ENCODE results near the gene MAPK10. TPM values are rescaled to one million over a fixed set of nuclear protein-coding genes. Genes with fewer than 3 reads are reported as not detected.
"Not testable (repeated sequence)": the region's sequence is repeated elsewhere in the genome, so short reads cannot be mapped to it uniquely, and the experiment has no call there.

Gene MAPK10
- total RNA-seq, 4 donors from 2014 or later, result 2.0 to 16.8 (median 4.1) TPM

DNA sequence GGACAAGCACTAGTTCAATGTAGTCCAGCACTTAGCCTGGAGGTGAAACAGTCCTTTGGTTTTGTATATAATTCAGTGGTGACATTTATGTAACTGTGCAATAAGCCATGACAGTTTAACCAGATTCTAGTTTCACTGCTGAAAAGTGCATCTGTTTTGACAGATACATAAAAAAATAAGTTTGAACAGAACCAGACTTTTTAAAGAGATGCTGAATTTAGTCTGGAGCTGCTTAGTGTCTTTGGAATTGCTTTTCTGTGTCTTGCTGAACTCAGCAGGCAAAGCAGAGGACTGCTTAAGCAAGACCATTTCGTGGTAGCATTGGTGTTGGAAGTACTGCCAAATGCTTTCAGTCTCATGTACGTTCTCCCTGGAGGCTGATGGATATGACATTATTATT, 393.5 kb downstream of the MAPK10 start:
- WGBS, result 8% methylated on average over 2 of the region's 2 CpGs
- no peaks in the 10 kb centered on the region for H3K36me3 ChIP-seq
- TF ChIP-seq POLR2A (IDR thresholded peaks at IDR 0.05), result no peak
- TF ChIP-seq EP300 (IDR thresholded peaks at IDR 0.05), result no peak
- TF ChIP-seq, protein P1, sequence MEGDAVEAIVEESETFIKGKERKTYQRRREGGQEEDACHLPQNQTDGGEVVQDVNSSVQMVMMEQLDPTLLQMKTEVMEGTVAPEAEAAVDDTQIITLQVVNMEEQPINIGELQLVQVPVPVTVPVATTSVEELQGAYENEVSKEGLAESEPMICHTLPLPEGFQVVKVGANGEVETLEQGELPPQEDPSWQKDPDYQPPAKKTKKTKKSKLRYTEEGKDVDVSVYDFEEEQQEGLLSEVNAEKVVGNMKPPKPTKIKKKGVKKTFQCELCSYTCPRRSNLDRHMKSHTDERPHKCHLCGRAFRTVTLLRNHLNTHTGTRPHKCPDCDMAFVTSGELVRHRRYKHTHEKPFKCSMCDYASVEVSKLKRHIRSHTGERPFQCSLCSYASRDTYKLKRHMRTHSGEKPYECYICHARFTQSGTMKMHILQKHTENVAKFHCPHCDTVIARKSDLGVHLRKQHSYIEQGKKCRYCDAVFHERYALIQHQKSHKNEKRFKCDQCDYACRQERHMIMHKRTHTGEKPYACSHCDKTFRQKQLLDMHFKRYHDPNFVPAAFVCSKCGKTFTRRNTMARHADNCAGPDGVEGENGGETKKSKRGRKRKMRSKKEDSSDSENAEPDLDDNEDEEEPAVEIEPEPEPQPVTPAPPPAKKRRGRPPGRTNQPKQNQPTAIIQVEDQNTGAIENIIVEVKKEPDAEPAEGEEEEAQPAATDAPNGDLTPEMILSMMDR (IDR thresholded peaks at IDR 0.05), result no peak
- TF ChIP-seq POLR2AphosphoS5 (IDR thresholded peaks at IDR 0.05), result no peak
- no peak overlapping the region for H3K27ac ChIP-seq
- no peaks in the 10 kb centered on the region for H3K4me1 ChIP-seq
- H3K9me3 ChIP-seq, result no peaks in the 10 kb centered on the region
- no peaks in the 10 kb centered on the region for H3K27me3 ChIP-seq
- H3K4me3 ChIP-seq, result no peak overlapping the region
- no peak for DNase-seq (ENCODE audit: low spot score in 2 of 2)

DNA sequence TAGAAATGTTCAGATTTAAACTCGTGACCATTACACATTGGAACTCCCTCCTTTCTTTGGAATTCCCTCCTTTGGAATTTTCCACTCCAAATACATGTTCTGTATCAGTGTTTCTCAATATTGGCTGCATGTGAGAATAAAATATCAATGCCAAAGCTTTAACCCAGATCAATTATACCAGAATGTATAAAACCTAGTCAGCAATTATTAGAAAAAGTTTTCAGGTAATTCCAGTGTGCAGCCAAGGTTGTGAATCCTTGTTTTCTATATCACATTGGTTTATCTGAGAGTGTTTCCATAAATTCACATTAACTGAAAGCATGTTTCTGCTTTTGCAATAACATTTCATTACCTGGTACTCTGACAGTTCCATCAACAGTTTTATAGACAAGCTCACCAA, 394.3 kb downstream of the MAPK10 start:
- 81% methylated on average over 1 of the region's 1 CpG for WGBS
- no peak for DNase-seq (ENCODE audit: low spot score in 2 of 2)

DNA sequence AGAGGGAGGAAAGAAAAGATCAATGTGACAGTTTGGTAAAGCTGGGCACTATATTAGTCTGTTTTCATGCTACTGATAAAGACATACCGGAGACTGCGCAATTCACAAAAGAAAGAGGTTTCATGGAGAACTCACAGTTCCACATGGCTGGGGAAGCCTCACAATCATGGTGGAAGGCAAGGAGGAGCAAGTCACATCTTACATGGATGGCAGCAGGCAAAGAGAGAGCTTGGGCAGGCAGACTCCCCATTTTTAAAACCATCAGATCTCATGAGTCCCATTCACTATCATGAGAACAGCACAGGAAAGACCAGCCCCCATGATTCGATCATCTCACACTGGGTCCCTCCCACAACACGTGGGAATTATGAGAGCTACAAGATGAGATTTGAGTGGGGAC, 394.8 kb downstream of the MAPK10 start:
- not testable (repeated sequence) for H3K4me3 ChIP-seq; H3K4me1 ChIP-seq; H3K36me3 ChIP-seq; H3K27ac ChIP-seq; H3K9me3 ChIP-seq; H3K27me3 ChIP-seq; DNase-seq (ENCODE audit: low spot score in 2 of 2)
- WGBS, result 91% methylated on average over 4 of the region's 4 CpGs

More for the DNA sequence above, 394.3 kb downstream of the MAPK10 start:
- Histone ChIP-seq H3K4me1 (no peaks in the 10 kb centered on the region), H3K27me3 (no peaks in the 10 kb centered on the region), H3K9me3 (no peaks in the 10 kb centered on the region), H3K27ac (no peak overlapping the region), H3K4me3 (no peak overlapping the region), H3K36me3 (no peaks in the 10 kb centered on the region)
- TF ChIP-seq POLR2AphosphoS5 (IDR thresholded peaks at IDR 0.05) (no peak), EP300 (IDR thresholded peaks at IDR 0.05) (no peak), POLR2A (IDR thresholded peaks at IDR 0.05) (no peak)
- TF ChIP-seq, protein P1 (IDR thresholded peaks at IDR 0.05), result no peak

DNA sequence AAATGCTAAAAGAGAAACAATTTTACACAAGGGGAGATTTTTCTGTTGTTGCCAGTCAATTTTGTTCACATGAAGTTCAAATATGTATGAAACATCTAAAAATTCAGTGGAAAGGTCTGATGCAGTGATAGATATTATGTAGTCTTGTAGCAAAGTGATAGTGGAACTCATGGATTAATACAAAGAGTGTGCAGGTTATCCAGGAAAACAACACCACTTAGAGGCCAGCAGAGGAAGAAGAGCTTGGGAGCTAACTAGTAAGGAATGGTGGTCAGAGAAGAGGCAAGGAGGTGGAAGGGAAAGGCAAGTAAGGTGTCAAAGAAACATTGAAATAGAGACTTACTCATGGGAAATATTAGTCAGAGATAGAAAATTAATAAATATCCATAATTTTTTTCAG, 395.6 kb downstream of the MAPK10 start:
- TF ChIP-seq, protein P1 (IDR thresholded peaks at IDR 0.05), result no peak
- TF ChIP-seq POLR2A (IDR thresholded peaks at IDR 0.05) (no peak), EP300 (IDR thresholded peaks at IDR 0.05) (no peak), POLR2AphosphoS5 (IDR thresholded peaks at IDR 0.05) (no peak)
- Histone ChIP-seq H3K4me3 (no peak overlapping the region), H3K4me1 (no peaks in the 10 kb centered on the region), H3K27ac (no peak overlapping the region), H3K36me3 (no peaks in the 10 kb centered on the region), H3K9me3 (no peaks in the 10 kb centered on the region), H3K27me3 (no peaks in the 10 kb centered on the region)
- DNase-seq (ENCODE audit: low spot score in 2 of 2), result no peak

DNA sequence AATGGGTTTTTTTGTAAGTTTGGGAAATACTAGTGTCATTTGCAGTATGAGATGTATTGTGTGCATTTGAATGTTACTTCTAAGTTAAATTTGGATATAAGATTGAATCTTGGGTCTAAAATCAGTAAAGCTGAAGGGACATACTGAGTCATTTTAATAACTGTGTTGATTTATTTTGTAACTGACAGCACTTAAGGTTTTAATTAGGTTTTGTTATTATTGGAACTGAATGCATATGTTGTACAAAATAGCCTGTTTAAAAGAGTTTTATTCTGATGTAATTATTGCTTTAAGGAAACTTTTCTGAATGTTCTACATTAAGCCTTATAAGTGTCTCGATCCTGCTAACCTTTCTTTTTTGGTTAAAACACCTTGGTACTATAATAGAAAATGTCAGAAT, 396.6 kb downstream of the MAPK10 start:
- Histone ChIP-seq H3K9me3 (no peaks in the 10 kb centered on the region), H3K36me3 (no peaks in the 10 kb centered on the region), H3K4me1 (no peaks in the 10 kb centered on the region), H3K4me3 (no peak overlapping the region), H3K27ac (no peak overlapping the region), H3K27me3 (no peaks in the 10 kb centered on the region)
- 75% methylated on average over 1 of the region's 1 CpG for WGBS
- no peak for DNase-seq (ENCODE audit: low spot score in 2 of 2)
- TF ChIP-seq EP300 (IDR thresholded peaks at IDR 0.05), result no peak
- TF ChIP-seq, protein P1 (IDR thresholded peaks at IDR 0.05), result no peak
- TF ChIP-seq POLR2AphosphoS5 (IDR thresholded peaks at IDR 0.05), result no peak
- no peak for TF ChIP-seq POLR2A (IDR thresholded peaks at IDR 0.05)

DNA sequence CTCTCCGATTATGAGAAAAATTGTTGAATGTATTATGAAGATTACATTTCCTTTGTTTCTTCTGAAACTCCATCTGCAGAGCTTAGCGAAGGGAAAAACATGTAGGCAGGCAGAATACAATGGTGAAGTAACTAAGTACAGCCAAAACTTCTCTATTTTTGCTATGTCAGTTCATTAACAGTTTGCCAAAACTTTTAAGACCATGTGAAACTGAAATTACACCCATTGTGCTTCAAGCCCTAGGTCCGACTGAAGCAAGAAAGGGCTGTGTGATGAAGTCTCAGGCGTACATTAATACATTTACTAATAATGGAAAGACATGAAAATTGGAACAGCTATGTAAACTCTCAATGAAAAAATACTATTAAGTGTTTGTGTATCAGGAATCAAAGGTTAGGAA, 398.0 kb downstream of the MAPK10 start:
- DNase-seq (ENCODE audit: low spot score in 2 of 2), result no peak
- 68% methylated on average over 4 of the region's 4 CpGs for WGBS

More for the DNA sequence above, 398.0 kb downstream of the MAPK10 start:
- H3K27me3 ChIP-seq, result no peaks in the 10 kb centered on the region
- TF ChIP-seq, protein P1 (IDR thresholded peaks at IDR 0.05), result no peak
- TF ChIP-seq POLR2AphosphoS5 (IDR thresholded peaks at IDR 0.05) (no peak), EP300 (IDR thresholded peaks at IDR 0.05) (no peak), POLR2A (IDR thresholded peaks at IDR 0.05) (no peak)
- no peaks in the 10 kb centered on the region for H3K4me1 ChIP-seq
- H3K9me3 ChIP-seq, result no peaks in the 10 kb centered on the region
- H3K4me3 ChIP-seq, result no peak overlapping the region
- no peak overlapping the region for H3K27ac ChIP-seq
- H3K36me3 ChIP-seq, result no peaks in the 10 kb centered on the region
